Inflammatory macrophage (primary cell): ENCODE measurements around the gene CHPF.

Experiments used
- DNase-seq, 2 donors: peaks; one replicate each; pipeline ENCODE4 v3.0.0-alpha.2; 2020 to 2022

Gene CHPF

DNA sequence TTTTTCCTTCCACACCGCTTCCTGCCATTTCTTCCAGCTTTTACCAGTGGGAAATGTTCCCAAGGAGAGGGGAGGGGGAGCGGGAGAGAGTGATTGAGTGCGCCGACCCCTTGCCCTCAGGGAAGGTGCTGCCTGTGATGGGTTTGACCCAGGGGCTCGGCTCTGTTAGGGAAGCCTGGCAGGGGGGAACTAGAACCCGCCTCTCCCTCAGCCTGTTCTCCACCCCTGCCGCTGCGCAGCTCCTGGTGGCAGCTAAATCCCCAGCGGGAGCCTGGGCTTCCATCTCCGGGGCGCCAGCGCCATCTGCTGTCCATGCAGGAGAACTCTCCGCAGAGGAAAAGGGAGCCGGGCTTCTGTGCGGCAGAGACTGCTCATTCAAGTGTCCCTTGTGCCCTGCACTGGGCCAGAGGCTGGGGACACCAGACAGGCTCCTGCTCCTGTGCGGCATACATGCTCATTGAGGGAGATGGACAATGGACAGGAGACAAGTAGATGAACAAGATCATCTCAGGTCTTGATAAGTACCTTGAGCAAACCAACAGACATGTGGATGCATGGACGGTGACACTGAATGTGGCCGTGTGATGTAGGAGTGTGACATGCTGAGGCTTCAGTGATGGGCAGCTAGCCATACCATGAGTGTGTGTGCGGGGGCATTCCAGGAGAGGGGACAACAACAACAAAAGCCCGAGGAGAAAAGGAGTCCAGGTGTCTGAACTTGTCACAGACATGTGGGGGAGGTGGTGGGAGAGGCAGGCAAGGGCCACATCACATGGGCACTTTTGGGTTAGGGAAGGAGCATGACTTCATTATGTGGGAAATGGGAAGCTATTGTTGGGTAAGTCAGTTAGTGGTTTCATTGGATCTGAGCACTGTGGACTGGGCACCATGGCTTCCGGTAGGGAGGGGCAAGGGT, 13.3 kb downstream of the CHPF start:
- peak; percentile 87 to 90 for DNase-seq

- no peak for DNase-seq
Measured at GRCh38 chr2:219527472-219527871, 16.1 kb downstream of the CHPF start.

- no peak for DNase-seq
Measured at GRCh38 chr2:219527076-219527394, 16.6 kb downstream of the CHPF start.

- DNase-seq: no peak
Measured at GRCh38 chr2:219526320-219527075, 17.1 kb downstream of the CHPF start.

GRCh38 chr2:219525533-219526232, 17.9 kb downstream of the CHPF start:
- no peak for DNase-seq

GRCh38 chr2:219524817-219525216, 18.8 kb downstream of the CHPF start:
- DNase-seq: no peak

- DNase-seq: no peak
Measured at GRCh38 chr2:219523031-219523671, 20.5 kb downstream of the CHPF start.

- no peak for DNase-seq
Measured at GRCh38 chr2:219522111-219523030, 21.2 kb downstream of the CHPF start.

DNA sequence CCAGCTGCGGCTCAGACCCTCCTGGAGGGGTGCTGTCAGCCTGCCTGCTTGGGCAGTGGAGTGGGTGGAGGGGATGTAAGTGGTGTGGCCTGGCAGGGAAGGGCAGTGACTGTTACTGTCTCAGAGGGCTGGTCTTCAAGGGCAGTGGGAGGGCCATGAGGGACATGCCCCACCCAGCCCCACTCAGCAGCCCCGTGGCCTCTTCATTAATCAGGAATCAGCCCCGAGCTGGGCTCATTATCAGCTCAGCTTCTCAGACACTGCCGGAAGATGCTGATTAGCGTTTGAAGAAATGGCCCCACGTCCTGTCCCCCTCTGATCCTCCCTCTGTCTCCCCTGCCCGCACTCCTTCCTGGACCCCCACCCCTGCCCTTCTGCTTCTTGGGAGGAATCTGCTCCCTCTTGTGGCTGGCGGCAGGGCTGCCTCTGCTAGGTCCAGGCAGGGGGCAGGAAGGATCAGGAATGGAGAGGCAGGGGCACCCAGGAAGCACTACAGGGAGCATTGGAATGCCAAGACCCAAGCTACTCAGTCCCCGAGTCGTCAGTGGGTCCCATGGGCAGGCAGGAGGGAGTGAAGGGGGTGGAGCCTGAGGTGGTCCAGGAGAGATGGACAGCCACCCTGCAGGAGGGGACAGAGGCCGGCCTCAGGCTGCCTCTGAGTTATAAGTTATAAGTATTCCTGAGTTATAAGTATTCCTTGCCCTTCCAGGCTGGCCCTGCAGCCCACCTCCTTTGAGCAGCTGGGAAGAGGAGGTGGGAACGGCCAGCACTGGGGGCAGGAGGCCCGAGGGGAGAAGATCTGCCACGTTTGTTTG, 22.3 kb downstream of the CHPF start:
- DNase-seq: no peak

DNA sequence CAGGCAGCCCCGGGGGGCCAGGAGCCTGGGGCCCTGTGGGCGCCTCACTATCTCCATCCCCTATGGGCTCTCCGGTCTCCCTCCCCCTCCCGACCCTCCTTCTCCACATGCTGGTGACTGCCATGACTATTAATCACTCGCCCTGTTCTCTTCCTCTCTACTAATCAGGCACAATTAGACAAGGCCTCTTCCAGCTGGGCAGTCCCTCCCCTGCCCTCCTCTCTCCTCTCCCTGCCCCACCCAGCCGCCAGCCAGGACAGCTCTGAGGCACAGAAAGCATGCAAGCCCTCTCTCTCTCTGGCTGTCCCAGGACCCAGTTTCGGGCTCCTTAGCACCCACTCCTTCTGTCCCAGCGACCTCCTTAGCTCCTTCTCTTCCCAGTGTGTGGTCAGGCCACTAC, 23.5 kb downstream of the CHPF start:
- DNase-seq: no peak

DNA sequence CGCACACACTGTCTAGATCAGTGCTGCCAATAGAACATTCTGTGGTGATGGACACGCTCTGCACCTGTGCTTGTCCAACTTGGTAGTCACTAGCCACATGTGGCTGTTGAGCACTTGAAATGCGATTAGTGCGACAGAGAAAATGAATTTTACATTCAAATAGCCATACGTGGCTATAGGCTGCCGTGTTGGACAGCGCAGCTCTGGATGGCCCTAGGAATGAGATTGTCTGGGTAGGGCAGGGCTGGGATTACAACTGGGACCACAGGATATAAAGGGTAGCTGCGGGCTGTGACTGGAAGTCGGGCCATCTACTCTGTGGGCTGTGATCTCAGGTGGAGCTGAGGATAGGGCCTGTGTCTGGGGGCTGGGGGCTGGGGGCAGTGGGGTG, 24.1 kb downstream of the CHPF start:
- DNase-seq: no peak

GRCh38 chr2:219517954-219518778, 25.4 kb downstream of the CHPF start:
- no peak for DNase-seq

DNA sequence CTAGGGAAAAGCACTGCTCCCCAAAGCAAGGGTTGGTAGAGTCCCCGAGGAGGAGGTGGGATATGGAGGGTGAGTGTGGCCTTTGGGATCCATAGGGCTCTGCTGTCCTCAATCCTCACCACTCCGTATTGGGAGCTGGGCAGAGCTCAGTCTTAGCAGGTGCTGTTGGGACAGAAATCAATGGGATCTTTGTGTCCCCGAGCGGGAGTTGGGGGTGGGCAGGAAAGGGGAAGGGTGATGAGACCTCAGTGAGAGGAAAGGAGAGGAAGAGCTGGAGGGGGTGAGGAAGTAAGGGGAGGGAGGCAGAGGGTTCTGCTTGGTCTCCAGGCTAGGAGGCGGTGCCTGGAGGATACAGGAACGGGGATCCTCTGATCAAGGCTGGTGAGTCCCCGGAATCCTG, 26.7 kb downstream of the CHPF start:
- no peak for DNase-seq

DNA sequence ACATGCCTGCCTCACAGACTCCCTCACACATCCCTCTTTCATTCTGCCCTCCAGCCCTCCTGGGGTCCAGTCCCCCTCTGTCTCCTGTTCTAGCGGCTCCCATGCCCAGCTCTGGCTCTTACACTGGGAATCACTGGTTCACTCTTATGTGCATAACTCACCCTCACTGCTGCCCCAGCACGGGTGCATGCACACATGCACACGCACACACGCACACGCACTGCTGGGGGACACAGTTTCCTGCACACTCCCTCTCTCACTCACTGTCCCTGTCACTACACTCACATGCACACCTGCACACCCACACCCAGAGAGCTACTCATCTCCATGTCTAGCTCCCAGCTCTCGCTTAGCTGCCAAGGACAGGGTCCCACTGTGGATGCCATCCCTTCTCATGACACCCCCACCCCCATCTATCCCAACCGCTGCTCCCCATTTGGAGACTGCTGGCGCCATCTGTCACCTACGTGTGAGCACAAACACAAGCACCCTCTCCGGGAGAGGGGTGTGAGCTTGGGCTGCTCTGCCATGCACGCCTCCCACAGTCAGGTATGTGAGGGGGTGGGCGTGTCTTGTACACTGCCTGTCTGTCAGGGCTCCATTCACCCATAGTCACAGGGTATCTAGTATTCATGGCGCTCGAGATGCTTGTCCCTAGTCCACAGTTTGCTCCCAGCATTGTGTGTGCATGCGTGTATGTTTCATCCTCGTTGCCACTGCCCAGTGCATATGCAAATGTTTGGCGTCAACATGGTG, 27.6 kb downstream of the CHPF start:
- DNase-seq: no peak

DNA sequence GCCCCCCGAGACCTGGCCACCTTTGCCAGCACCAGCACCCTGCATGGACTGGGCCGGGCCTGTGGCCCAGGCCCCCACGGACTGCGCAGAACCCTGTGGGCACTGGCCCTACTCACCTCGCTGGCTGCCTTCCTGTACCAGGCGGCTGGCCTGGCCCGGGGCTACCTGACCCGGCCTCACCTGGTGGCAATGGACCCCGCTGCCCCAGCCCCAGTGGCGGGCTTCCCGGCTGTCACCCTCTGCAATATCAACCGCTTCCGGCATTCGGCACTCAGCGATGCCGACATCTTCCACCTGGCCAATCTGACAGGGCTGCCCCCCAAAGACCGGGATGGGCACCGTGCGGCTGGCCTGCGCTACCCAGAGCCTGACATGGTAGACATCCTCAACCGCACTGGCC, 28.8 kb downstream of the CHPF start:
- no peak for DNase-seq

- no peak for DNase-seq
Measured at GRCh38 chr2:219514196-219514761, 29.3 kb downstream of the CHPF start, which contains the start of gene ASIC4. ASIC4 (plus strand) TSS chr2:219514482; CDS start chr2:219514725, 243 bp downstream.

DNA sequence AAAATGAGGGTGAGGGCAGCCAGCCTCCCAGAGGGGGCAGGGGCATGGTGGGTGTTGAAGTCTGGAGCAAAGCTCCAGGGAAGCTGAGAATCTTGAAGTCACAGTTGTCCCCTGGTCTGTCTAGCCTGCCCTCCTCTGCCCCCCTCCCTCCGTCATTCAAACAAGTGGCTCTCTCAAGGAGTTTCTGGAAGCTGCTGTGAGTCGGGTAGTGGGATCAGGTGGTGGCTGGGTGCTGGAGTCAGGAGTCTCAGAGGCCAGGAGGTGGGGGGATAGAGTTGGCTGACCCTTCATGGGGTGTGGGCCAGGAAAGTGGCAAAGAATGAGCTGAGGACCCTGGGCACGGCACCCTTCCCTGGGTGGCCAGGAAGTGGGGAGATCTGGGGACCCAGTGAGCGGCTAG, 29.8 kb downstream of the CHPF start:
- DNase-seq: no peak

DNA sequence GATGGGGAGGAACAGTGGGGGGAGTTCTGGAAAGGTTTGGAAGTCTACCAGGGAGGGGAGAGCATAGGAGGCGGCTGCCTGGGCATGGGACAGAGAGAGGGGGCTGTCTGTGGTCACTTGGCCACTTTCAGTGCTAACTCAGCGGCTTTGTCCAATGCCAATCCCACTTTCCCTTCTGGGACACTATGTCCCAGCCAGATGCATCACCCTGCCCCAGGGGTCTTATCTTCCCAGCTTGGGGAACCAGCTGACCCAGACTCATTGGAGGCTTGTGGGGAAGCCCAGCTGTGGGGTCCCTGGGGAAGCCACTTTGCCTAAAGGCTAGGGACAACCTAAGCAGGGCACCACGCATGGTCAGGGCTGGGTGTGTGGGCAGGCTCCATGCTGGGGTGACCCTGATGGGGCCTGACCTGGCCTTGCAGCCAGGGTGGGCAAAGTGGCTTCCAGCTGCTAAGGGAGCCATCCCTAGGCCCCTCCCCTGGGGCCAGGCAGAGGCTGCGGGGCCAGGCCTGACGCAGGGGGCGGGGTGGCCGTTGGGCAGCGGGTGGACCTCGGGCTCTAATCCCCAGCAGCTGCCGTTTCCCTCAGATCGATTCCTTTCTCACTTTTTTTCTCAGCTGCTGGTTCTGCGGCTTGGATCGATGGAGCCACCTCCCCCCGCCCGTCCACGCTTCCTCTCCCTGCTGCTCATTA, 30.9 kb downstream of the CHPF start:
- no peak for DNase-seq
